K562 treated with DMSO at 1 percent for 48 hours (cell line): Measurements from ENCODE around the gene SLC11A2. TPM values are rescaled to one million over a fixed set of nuclear protein-coding genes. Genes with fewer than 3 reads are reported as not detected.

ENCODE experiments used
- total RNA-seq: library from RNA; unstranded; fragments of 300-600 nt; gene quantifications from 2 replicates; pipeline ENCODE4 v1.2.3, GENCODE V29; 2022; ENCODE audit warnings: low replicate concordance; ENCODE audit errors: extremely low read depth

SLC11A2 gene
- total RNA-seq, result not detected in 2 replicates

DNA sequence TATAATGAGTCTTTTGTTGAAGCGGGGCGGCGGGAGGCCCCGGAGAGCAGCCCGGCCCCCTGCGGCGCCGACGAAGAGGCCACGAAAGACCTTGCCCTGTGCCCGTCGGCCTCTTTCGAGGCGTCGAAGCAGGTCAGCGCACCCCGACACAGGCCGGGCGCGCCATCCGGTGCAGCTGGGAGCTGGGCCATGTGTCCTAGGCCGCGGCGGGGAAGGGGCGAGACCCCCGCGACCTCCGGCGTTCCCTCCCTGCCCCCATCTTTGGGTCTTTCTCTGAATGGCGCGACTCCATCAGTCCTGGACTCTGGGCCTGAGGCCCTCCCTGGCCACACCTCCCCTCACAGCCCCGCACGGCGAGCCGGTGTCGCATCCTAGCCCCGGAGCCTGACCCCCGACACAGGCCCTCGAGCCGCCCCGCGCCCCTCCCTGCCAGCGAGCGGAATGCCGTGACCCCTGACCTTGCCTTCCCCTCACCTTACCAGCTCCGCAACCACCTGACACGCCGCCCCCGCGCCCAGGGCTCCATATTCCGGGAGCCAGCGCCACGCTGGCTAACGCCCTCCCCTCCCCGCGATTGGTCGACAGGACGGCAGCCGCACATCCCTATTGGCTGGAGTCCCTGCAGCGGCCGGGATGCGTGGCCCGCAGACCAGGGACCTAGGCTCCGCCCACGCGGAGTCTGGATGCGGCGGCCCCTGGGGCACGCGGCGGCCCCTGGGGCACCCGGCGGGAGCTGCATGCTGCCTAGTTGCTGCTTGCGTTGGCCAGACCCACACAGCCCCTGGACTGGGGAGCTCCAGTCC is at the start of gene SLC11A2:
Gene SLC11A2, minus strand, starts transcription at position 549 of the 803 bp plus-strand sequence. CDS start 15,656 bp downstream, outside the sequence.

DNA sequence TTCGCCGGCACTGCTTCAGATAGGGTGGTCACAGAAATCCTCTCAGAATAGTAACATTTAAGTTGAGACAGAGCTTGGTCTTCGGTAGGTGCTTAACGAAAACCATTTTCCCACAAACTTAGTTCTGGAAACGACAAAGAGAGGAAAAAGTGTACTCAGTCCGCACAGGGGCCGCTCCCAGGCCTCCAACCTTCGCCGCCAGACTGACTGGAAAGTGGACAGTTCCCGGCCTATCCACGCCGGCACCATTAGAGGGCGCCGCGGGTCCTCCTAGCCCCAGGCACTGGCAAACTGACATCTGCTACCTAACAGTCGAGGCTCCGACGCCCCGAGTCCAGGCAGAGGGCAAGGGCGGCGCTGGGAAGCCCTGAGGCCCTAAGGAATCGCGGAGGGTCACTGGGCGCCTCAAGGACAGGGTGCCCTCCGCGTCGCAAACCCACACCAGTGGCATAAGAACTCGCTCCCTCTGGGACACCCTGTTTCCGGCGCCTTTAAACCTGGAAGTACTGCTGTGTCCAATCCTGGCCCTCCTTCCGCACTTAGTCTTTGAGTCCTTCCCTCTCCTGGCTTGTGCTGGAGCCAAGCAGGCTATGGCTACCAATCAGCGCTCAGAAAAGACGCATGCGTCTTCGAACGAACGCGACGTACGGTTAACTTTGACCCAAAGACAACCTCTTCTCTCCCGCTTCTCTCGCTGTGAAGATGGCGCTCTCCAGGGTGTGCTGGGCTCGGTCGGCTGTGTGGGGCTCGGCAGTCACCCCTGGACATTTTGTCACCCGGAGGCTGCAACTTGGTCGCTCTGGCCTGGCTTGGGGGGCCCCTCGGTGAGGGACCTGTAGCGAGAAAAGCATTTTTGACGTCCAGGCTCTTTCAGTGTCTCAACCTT is 21.7 kb upstream of the SLC11A2 start, which contains the start of gene LETMD1:
Gene LETMD1, plus strand, starts transcription at position 673 of the 886 bp plus-strand sequence. Its CDS starts 30 bp downstream, at position 703.

DNA sequence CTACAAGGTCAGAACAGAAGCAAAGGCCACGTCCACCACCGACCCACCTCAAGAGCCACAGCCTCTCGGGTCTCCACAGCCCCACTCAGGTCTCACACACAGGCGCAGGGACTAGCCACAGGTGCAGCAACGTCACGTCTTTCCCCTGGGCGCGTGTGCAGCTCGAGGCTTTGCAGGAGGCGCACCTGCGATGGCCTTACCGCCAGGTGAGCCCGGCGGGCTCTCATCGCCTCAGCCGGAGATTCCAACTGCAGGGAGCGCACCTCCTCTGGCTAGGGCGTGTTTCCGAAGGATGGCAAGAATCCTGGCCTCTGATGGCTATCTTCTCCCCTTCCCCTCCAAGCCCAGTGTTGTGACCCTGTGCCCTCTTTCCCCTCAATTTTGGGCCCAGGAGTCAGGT is 73.7 kb downstream of the SLC11A2 start, which contains the start of gene HIGD1C:
Gene HIGD1C, plus strand, starts transcription at position 35 of the 400 bp plus-strand sequence. CDS start 1,455 bp downstream, outside the sequence.

Other genes with a start within 250 kb of the SLC11A2 start
- gene TMPRSS12, start 183.5 kb downstream of the SLC11A2 start, total RNA-seq, result not detected in 2 replicates
- gene HIGD1C, start 73.8 kb downstream of the SLC11A2 start, total RNA-seq, result not detected in 2 replicates
- gene LETMD1, start 21.9 kb upstream of the SLC11A2 start, total RNA-seq, result not detected in 2 replicates
- 698 TPM in 1 of 2 replicates, not detected in the other for gene CSRNP2, start 57.2 kb upstream of the SLC11A2 start, total RNA-seq
- gene TFCP2, start 146.8 kb upstream of the SLC11A2 start, total RNA-seq, result not detected in 2 replicates
- gene POU6F1, start 191.7 kb upstream of the SLC11A2 start, total RNA-seq, result not detected in 2 replicates
- 302 TPM in 1 of 2 replicates, not detected in the other for gene DAZAP2, start 212.4 kb upstream of the SLC11A2 start, total RNA-seq
- gene SMAGP, start 244.0 kb upstream of the SLC11A2 start, total RNA-seq, result not detected in 2 replicates